SJSA1 (cell line): Measurements from ENCODE around the gene NAPB. TPM values are rescaled to one million over a fixed set of nuclear protein-coding genes. Genes with fewer than 3 reads are reported as not detected.
"Not testable (repeated sequence)": the region's sequence is repeated elsewhere in the genome, so short reads cannot be mapped to it uniquely, and the experiment has no call there.

Source experiments
- DNase-seq, 2 experiments: peaks; one replicate each; pipeline ENCODE4 v3.0.0-alpha.2; 2015 to 2020; ENCODE audit warnings: low spot score in 2 of 2, low read depth in 1 of 2
- H3K27ac ChIP-seq: fragments of 250-450 bp; sonication (Bioruptor Pico); 2 replicates; pipeline ENCODE4 v1.5.1; 2020; ENCODE audit warnings: mild to moderate bottlenecking, moderate library complexity
- H3K27me3 ChIP-seq: fragments of 250-450 bp; sonication (Bioruptor Pico); replicated peaks from 2 replicates; pipeline ENCODE4 v1.5.1; 2020; ENCODE audit warnings: mild to moderate bottlenecking, moderate library complexity
- H3K36me3 ChIP-seq: fragments of 250-450 bp; sonication (Bioruptor Pico); 2 replicates; pipeline ENCODE4 v1.5.1; 2020; ENCODE audit warnings: mild to moderate bottlenecking
- H3K4me1 ChIP-seq: fragments of 250-450 bp; sonication (Bioruptor Pico); replicated peaks from 2 replicates; pipeline ENCODE4 v1.6.1; 2021; ENCODE audit warnings: mild to moderate bottlenecking
- H3K4me3 ChIP-seq: fragments of 250-450 bp; sonication (Bioruptor Pico); 2 replicates; pipeline ENCODE4 v1.5.1; 2020; ENCODE audit warnings: mild to moderate bottlenecking
- H3K9me3 ChIP-seq: fragments of 250-450 bp; sonication (Bioruptor Pico); replicated peaks from 2 replicates; pipeline ENCODE4 v1.5.1; 2020; ENCODE audit warnings: mild to moderate bottlenecking
- total RNA-seq: library from RNA; depleted of rRNA; stranded (reverse); fragments of >200 nt; shearing (Covaris generic); gene quantifications from 2 replicates; pipeline ENCODE4 v1.2.3, GENCODE V29; 2014

The NAPB gene
- total RNA-seq, 1 experiment from 2014 or later, result 9.2 TPM

DNA sequence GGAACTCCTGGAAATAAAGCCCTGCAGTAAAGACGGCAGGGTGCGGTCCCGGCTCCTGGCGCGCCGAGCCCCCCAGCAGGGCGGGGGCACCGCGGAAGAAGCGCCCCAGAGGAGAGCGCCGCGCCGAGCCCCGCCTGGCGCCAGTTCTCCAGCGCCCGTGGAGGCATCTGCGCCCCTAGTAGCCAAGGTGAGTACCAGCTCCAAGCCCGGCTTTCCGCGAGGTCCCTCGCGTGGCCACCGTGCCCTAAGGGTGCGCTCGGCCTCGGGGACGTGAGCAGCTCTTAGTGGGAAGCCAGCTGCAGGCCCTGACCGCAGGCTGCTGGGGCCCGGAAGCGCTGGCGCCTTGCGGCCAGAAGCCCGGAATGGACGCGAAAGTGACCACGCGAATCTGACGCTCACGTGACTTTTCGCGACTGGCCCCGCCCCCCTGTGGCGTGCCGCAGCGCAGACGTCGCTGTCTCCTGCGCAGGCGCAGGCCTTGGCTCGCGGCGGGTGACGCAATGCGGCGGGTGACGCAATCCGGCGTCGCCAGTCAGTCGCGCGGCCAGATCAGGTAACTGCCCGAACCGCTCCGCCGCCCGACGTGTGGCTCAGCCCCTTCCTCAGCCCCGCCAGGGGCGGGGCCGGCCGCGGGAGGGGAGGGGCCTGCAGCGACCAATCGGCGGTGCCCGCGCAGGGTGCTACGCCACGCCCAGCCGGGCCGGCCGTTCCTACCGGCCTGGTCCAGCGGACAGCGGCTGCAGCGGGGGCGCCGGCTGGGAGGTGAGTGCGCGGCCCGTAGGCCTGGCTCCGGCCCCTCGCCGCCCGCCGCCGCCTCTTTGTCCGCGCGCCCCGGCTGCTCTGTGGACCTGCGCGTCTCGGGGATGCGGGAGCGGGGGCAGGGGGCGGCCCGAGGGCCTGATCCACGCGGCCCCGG lies 59.6 kb downstream of the NAPB start, which contains the start of gene GZF1:
Gene GZF1 (plus strand): TSS at position 707 of the 916 bp plus-strand sequence. CDS start 2,202 bp downstream, outside the sequence.
- peak within 1 kb of the TSS; percentile 87 for H3K4me3 ChIP-seq
- H3K27ac ChIP-seq, result peak within 1 kb of the TSS; percentile 97
- DNase-seq, result peak; percentile 98 to 99
- peaks cover 37% of the 10 kb centered on the region for H3K4me1 ChIP-seq
- peaks cover 36% of the 10 kb centered on the region for H3K36me3 ChIP-seq
- H3K27me3 ChIP-seq, result no peaks in the 10 kb centered on the region
- no peaks in the 10 kb centered on the region for H3K9me3 ChIP-seq

- DNase-seq, result no peak
- Histone ChIP-seq H3K9me3 (no peaks in the 10 kb centered on the region), H3K4me3 (peak overlapping the region; percentile 87), H3K4me1 (peaks cover 33% of the 10 kb centered on the region), H3K27ac (peak overlapping the region; percentile 97), H3K36me3 (peaks cover 32% of the 10 kb centered on the region), H3K27me3 (no peaks in the 10 kb centered on the region)
Observed at GRCh38 chr20:23361119-23361475, 60.2 kb downstream of the NAPB start.

DNA sequence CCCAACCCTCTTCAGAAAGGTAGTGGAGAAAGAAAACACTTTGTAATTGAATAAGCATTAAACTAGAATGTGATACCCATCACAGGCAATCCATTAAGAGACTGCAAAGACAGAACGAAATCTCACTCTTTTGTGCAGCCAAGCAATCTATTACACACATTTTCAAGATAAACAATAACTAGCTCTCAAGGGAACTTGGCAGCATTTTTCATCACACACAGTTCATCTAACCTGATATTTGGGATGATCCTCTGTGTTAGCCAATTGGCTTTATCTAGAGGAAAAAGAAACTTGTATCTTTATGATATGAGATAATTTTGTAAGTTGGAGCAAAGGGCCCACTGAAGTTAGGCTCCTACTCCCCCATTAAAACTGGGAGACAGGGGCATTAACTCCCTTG lies 60.8 kb downstream of the NAPB start:
- no peaks in the 10 kb centered on the region for H3K9me3 ChIP-seq
- peaks cover 32% of the 10 kb centered on the region for H3K36me3 ChIP-seq
- H3K27me3 ChIP-seq, result no peaks in the 10 kb centered on the region
- H3K27ac ChIP-seq, result peak overlapping the region; percentile 97
- DNase-seq, result no peak
- no peak overlapping the region for H3K4me3 ChIP-seq
- H3K4me1 ChIP-seq, result peaks cover 33% of the 10 kb centered on the region

GRCh38 chr20:23358923-23359593 lies 62.2 kb downstream of the NAPB start:
- Histone ChIP-seq H3K27me3 (no peaks in the 10 kb centered on the region), H3K9me3 (no peaks in the 10 kb centered on the region), H3K36me3 (peaks cover 32% of the 10 kb centered on the region), H3K4me1 (peaks cover 33% of the 10 kb centered on the region), H3K27ac (no peak overlapping the region), H3K4me3 (no peak overlapping the region)
- DNase-seq, result no peak

DNA sequence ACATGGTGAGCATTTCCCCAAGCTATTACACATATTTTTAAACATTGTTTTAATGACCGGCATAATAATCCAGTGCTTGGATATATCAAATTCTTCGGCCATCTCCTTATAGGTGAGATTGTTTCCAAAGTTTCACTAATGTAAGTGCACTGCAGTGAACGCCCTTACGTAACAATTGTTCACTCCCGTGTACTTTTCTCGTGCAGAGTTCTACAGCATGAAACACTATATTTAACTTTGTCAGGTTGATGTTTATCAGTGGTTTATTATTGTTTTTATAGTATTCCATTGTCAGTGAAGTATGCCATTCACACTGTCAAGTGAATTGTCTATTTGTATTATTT lies 62.8 kb downstream of the NAPB start:
- Histone ChIP-seq H3K27ac (no peak overlapping the region), H3K4me1 (peaks cover 32% of the 10 kb centered on the region), H3K9me3 (no peaks in the 10 kb centered on the region), H3K36me3 (peaks cover 37% of the 10 kb centered on the region), H3K4me3 (peak overlapping the region; percentile 47), H3K27me3 (no peaks in the 10 kb centered on the region)
- DNase-seq, result no peak

- DNase-seq, result peak; percentile 99 to 100
- H3K27me3 ChIP-seq, result no peaks in the 10 kb centered on the region
- H3K4me1 ChIP-seq, result peaks cover 26% of the 10 kb centered on the region
- peak overlapping the region; percentile 47 for H3K4me3 ChIP-seq
- no peaks in the 10 kb centered on the region for H3K9me3 ChIP-seq
- H3K36me3 ChIP-seq, result peaks cover 39% of the 10 kb centered on the region
- H3K27ac ChIP-seq, result peak overlapping the region; percentile 62
Observed at GRCh38 chr20:23357767-23358562, 63.3 kb downstream of the NAPB start.

- no peak overlapping the region for H3K4me3 ChIP-seq
- H3K36me3 ChIP-seq, result peaks cover 40% of the 10 kb centered on the region
- DNase-seq, result no peak
- no peak overlapping the region for H3K27ac ChIP-seq
- H3K4me1 ChIP-seq, result peaks cover 29% of the 10 kb centered on the region
- H3K27me3 ChIP-seq, result no peaks in the 10 kb centered on the region
- H3K9me3 ChIP-seq, result no peaks in the 10 kb centered on the region
Observed at GRCh38 chr20:23356203-23356602, 65.1 kb downstream of the NAPB start.

DNA sequence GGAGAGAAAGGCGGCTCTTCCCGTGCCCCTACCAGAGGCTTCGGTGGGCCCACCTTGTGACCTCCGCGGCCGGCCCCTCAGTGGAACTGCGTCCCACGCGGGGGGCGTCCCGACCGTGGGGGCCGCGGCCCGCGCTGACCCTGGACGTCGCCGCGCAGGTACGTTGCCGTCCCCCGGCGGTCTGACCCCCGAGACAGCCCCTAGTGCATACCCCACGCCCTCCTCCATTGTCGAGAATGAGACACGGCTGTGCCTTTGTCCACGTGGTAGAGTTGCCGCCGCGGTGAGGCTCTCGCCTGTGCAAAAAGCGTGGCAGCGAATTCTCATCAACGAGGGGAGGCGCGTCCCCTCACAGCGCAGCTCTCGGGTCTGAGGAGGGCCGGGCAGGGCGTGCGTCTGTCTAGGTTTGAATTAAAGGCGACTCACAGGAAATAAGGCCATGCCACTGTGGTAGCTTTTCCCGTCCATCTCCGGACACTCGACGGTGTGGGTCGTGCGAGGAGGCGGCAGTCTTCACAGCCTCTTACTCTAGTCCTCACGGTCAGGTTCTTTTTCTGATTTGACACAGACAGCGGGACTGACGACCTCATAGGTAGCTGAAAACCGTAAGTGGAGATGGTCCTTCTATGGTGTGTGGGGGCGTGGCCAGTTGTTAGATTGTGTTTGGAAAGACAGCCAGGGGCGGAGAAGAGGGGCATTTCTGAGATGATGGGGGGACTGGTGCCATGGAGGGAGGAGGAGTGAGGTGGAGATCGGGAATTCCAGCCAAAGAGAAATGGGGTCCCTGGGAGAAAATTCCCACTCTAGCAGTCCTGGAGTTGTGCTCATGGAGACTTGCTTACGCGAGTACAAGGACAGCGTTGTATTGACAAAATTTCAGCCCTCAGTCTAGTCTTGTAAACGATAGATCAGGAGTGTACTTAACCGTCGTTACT lies 70.1 kb downstream of the NAPB start:
- DNase-seq, result peak; percentile 53 to 57
- Histone ChIP-seq H3K27ac (peak overlapping the region; percentile 86), H3K4me1 (peaks cover 14% of the 10 kb centered on the region), H3K4me3 (peak overlapping the region; percentile 82), H3K36me3 (peaks cover 40% of the 10 kb centered on the region), H3K9me3 (no peaks in the 10 kb centered on the region), H3K27me3 (no peaks in the 10 kb centered on the region)

DNA sequence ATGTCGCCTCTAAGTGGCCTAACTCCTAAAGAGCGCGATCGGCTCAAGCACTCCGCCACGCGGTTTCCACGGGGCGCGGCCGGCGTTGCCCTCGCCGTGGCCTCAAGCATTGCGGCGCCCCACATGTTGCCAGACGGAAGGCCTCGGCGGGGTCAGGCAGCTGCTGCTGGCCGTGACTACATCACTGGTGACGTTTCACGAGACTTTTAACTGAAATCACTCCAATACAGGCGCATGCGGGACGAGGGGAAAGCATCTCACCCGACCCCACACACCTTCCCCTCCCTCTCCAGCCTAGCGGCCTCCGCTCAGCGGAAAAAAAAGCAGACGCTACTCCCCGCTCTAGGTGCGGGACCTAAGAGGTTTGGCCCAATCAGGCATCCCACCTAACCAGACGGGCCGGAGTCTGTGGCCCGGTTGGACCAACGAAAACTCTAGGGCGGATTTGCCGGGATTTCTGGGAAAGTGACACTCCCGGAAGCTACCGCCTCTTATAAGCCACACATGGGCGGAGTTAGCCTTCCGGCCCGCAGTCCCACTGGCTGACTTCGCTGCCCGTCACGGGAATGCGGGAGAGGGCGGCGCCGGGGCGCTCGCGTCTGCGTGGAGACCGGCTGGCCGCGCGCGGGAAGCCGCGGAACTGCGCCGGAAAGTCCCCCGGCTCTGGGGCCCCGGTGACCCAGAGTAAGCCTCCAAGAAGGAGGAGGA lies 70.9 kb downstream of the NAPB start, which contains the start of gene NXT1:
Gene NXT1 (plus strand): TSS at position 596 of the 708 bp plus-strand sequence. CDS start 3,251 bp downstream, outside the sequence.
- peak within 1 kb of the TSS; percentile 82 for H3K4me3 ChIP-seq
- no peaks in the 10 kb centered on the region for H3K27me3 ChIP-seq
- peak; percentile 97 to 99 for DNase-seq
- peaks cover 14% of the 10 kb centered on the region for H3K4me1 ChIP-seq
- peak within 1 kb of the TSS; percentile 86 for H3K27ac ChIP-seq
- peaks cover 32% of the 10 kb centered on the region for H3K36me3 ChIP-seq
- H3K9me3 ChIP-seq, result no peaks in the 10 kb centered on the region

DNA sequence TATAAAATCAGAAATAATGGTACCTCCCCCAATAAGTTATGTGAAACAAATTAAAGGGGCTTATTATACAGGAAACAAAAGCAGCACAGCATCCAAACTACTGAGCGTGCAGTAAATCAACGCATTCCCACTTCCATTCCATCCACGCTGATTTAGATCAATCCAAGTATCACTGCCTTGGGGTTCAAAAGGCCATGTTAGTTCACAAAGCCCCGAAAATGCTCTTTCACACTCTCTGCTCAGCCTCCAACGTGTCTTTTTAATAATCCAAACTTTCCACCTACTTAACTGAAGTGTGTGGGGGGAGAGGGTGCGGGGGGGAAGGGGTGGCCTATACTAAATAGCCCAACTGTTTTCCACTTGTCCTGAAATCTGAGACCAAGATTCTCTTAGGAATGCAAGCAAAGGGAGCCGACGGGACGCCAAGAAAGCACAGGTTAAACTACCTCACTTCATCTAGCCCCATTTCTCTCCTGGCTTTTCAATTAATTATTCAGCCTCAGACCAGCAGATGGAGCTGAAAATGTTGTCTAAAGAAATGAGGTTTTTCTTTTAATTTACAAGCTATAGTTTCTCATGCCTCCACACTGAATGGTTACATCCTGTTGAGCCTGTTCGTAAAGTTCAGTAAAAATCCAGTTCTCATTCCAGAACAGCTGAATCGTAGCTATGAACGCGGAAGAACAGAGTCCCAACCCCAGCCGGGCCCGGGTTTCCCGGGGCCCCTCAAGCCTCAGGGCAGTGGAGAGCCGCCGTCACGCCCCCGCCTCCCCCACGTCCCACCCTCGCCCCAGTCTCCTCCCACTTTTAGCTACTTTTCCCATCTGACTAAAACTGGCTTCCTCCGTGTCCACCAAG lies 71.7 kb downstream of the NAPB start:
- Histone ChIP-seq H3K27me3 (no peaks in the 10 kb centered on the region), H3K4me3 (peak overlapping the region; percentile 82), H3K27ac (peak overlapping the region; percentile 86), H3K36me3 (peaks cover 24% of the 10 kb centered on the region), H3K4me1 (peaks cover 14% of the 10 kb centered on the region), H3K9me3 (no peaks in the 10 kb centered on the region)
- no peak for DNase-seq

DNA sequence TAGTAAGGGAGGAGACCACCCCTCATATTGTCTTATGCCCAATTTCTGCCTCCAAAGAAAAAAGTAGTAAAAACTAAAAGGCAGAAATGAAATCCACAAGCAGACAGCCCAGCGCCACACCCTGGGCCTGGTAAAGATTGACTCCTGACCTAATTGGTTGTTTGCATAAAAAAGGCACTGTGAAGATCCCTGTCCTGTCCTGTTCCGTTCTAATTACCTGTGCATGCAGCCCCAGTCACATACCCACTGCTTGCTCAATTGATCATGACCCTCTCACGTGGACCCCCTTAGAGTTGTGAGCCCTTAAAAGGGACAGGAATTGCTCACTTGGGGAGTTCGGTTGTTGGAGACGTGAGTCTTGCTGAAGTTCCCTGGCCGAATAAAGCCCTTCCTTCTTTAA lies 72.8 kb downstream of the NAPB start:
- not testable (repeated sequence) for H3K9me3 ChIP-seq, H3K4me3 ChIP-seq, H3K27ac ChIP-seq, H3K27me3 ChIP-seq, DNase-seq
- peaks cover 13% of the 10 kb centered on the region for H3K36me3 ChIP-seq
- H3K4me1 ChIP-seq, result peaks cover 14% of the 10 kb centered on the region
